K562 (cell line): ENCODE data around the gene RHOBTB3. TPM values are rescaled to one million over a fixed set of nuclear protein-coding genes. Genes with fewer than 3 reads are reported as not detected.
"Not testable (repeated sequence)": the region's sequence is repeated elsewhere in the genome, so short reads cannot be mapped to it uniquely, and the experiment has no call there.

ENCODE experiments used
- ADNP ChIP-seq: fragments of 200-800 bp; sonication (Bioruptor generic); IDR thresholded peaks from 2 replicates; pipeline ENCODE4 v1.6.1; 2016; ENCODE audit warnings: missing genetic modification characterization, missing compliant biosample characterization
- PBX2 ChIP-seq, 2 experiments: IDR thresholded peaks in 1 of 2; conservative IDR thresholded peaks in 1 of 2; 2 replicates each; pipeline ENCODE4 v1.6.1; 2016; ENCODE audit warnings: low read depth in 2 of 2, mild to moderate bottlenecking in 1 of 2, missing compliant biosample characterization in 1 of 2, missing genetic modification characterization in 1 of 2, moderate library complexity in 1 of 2
- PTRF ChIP-seq: fragments of 450-650 bp; IDR thresholded peaks from 2 replicates; pipeline ENCODE4 v1.6.1; 2016; ENCODE audit warnings: mild to moderate bottlenecking, missing genetic modification characterization, missing compliant biosample characterization
- REST ChIP-seq, 2 experiments: fragments of 450-650 bp; formaldehyde crosslinking in 1 of 2; IDR thresholded peaks; 2 replicates each; pipeline versions ENCODE4 v1.4.0 to v1.6.1; 2014 to 2020; ENCODE audit warnings: mild to moderate bottlenecking in 2 of 2, borderline replicate concordance in 1 of 2, low read depth in 1 of 2
- RREB1 ChIP-seq: fragments of 250-450 bp; sonication (Bioruptor Pico); IDR thresholded peaks from 2 replicates; pipeline ENCODE4 v1.4.0; 2020
- TEAD1 ChIP-seq, 2 experiments: fragments of 450-650 bp in 1 of 2; sonication (generic) in 1 of 2; formaldehyde crosslinking; IDR thresholded peaks; 2 replicates each; pipeline versions ENCODE4 v1.4.0 to v1.8.0; 2020 to 2022; ENCODE audit warnings: mild to moderate bottlenecking in 2 of 2, missing genetic modification reagents in 1 of 2
- ZNF354B ChIP-seq: fragments of 250-450 bp; sonication (Bioruptor Pico); IDR thresholded peaks from 2 replicates; pipeline ENCODE4 v1.4.0; 2020
- ZNF57 ChIP-seq: fragments of 450-650 bp; formaldehyde crosslinking; IDR thresholded peaks from 2 replicates; pipeline ENCODE4 v1.4.0; 2020; ENCODE audit warnings: mild to moderate bottlenecking, moderate library complexity
- ZNF583 ChIP-seq: fragments of 250-450 bp; sonication (Bioruptor Pico); IDR thresholded peaks from 2 replicates; pipeline ENCODE4 v1.4.0; 2020
- polyA plus RNA-seq, 8 experiments: library from polyadenylated mRNA; depleted of rRNA in 4 of 8; stranded (reverse) in 5 of 8; unstranded in 3 of 8; fragments of >200 nt; fragmentation: Nextera tagmentation in 2 of 8; fragmentation: Illumina TruSeq in 1 of 8; extraction: Ambion mirVana in 2 of 8; extraction: Trizol in 1 of 8; gene quantifications; 2 replicates each; pipeline versions ENCODE4 v1.2.1 to v1.2.3, GENCODE V29; 2011 to 2014; ENCODE audit warnings: inconsistent platforms in 1 of 8, missing spikeins in 1 of 8
- total RNA-seq, 7 experiments: library from RNA; depleted of rRNA in 6 of 7; stranded (reverse); fragments of >200 nt in 6 of 7; fragmentation: Illumina TruSeq in 2 of 7; extraction: Trizol in 2 of 7; gene quantifications; 2 replicates each; pipeline versions ENCODE4 v1.2.1 to v1.2.3, GENCODE V29; 2011 to 2021; ENCODE audit warnings: low replicate concordance in 1 of 7

The RHOBTB3 gene
- total and polyA plus RNA-seq, 9 of the 15 experiments (the other 6 are each of a cell fraction or from before 2014, with no cell fraction given): 39.7 to 143 (median 115) TPM

GRCh38 chr5:95707534-95708188, 23.5 kb upstream of the RHOBTB3 start (continued):
- TF ChIP-seq REST (IDR thresholded peaks at IDR 0.05; ENCODE audit: borderline replicate concordance); PBX2 (CRISPR knock-in tag; IDR thresholded peaks at IDR 0.05; ENCODE audit: low read depth): not testable (repeated sequence)
- TF ChIP-seq REST (CRISPR knock-in tag; IDR thresholded peaks at IDR 0.05; ENCODE audit: low read depth) (0 out of 2 replicates have a peak, but pooled peaks have one; percentile 32), TEAD1 (CRISPR knock-in tag; IDR thresholded peaks at IDR 0.05) (peak in 1 of 2 experiments; percentile 98; a peak in 2 of 4 replicates), ZNF583 (CRISPR knock-in tag) (peak; percentile 99), PBX2 (tag; conservative IDR thresholded peaks at IDR 0.05; ENCODE audit: low read depth) (peak; percentile 72), ZNF354B (CRISPR knock-in tag) (peak; percentile 85), RREB1 (CRISPR knock-in tag) (peak; percentile 98), ADNP (tag) (0 out of 2 replicates have a peak, but pooled peaks have one; percentile 37), PTRF (peak; percentile 95), ZNF57 (CRISPR knock-in tag) (0 out of 2 replicates have a peak, but pooled peaks have one; percentile 85)
